RWPE1 (cell line): ENCODE data around the gene NHERF2.
A peak's percentile ranks its signal among the peaks of the same experiment; 100 is the strongest.

ENCODE experiments used
- CTCF ChIA-PET: fragments of 350-600 bp; sonication (Branson Sonifier 250); formaldehyde crosslinking; extraction: SDS; loops from one replicate; lab custom pipeline; 2021; lab: Yijun Ruan, JAX
- POLR2A ChIA-PET: fragments of 400-600 bp; formaldehyde crosslinking; extraction: SDS; loops from one replicate; lab custom pipeline; 2020; ENCODE audit warnings: antibody characterized with exemption; ENCODE audit not compliant: low non-redundant PET; lab: Yijun Ruan, JAX
- DNase-seq: peaks from one replicate; pipeline ENCODE4 v3.0.0; 2012; ENCODE audit warnings: low spot score
- H3K27ac ChIP-seq: fragments of 450-650 bp; 2 replicates; pipeline ENCODE4 v1.5.1; 2017
- TF ChIP-seq, protein P1 (sequence below): fragments of 450-650 bp; conservative IDR thresholded peaks from 2 replicates; pipeline ENCODE4 v1.5.1; 2017; ENCODE audit warnings: low read depth, mild to moderate bottlenecking

NHERF2 gene

DNA sequence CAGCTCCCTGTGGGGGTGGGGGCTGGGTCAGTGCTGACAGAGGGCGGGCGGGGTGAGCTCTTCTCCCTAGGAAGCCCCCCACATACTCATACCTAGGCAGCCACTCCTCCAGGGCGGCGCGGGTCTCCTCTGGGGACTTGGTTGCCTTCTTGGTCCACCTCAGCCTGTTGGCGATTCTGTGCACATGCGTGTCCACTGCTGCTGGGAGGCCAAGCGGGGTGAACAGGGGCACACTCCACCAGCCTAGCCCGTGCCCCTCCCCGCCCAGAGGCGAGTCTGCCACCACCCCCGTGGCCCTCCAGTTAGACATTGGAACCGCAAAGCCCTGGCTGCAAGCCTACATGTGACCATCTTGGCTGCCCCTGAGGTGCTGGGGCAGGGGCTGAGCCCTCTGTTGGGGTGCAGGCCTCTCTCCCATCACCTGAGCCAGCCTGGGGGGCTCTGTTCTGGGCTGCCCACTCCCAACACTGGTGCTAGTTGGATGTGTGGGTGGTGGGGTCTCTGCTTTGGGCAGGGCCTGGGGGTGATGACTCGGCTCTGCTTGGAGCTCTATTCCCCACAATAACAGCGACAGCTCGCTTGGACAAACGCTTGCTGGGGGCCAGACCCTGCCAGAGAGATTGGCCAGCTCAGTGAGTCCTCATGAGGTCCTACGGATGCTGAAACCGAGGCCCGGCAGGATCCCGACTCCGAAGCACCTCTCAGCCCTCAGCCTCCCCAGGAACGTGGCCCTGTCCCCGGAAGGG is 13.5 kb downstream of the NHERF2 start:
- CTCF ChIA-PET: interaction anchor here (0.6 to 1.0 kb wide), 2 partner anchors 8 to 16 kb away, joined by 3 read pairs; no protein-coding TSS in a partner anchor

GRCh38 chr16:2040787-2041522 is 14.3 kb downstream of the NHERF2 start:
- TF ChIP-seq, protein P1, sequence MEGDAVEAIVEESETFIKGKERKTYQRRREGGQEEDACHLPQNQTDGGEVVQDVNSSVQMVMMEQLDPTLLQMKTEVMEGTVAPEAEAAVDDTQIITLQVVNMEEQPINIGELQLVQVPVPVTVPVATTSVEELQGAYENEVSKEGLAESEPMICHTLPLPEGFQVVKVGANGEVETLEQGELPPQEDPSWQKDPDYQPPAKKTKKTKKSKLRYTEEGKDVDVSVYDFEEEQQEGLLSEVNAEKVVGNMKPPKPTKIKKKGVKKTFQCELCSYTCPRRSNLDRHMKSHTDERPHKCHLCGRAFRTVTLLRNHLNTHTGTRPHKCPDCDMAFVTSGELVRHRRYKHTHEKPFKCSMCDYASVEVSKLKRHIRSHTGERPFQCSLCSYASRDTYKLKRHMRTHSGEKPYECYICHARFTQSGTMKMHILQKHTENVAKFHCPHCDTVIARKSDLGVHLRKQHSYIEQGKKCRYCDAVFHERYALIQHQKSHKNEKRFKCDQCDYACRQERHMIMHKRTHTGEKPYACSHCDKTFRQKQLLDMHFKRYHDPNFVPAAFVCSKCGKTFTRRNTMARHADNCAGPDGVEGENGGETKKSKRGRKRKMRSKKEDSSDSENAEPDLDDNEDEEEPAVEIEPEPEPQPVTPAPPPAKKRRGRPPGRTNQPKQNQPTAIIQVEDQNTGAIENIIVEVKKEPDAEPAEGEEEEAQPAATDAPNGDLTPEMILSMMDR: no peak
- CTCF ChIA-PET: interaction anchor here (0.6 to 1.3 kb wide), 3 partner anchors 9 to 25 kb away, joined by 3 to 4 read pairs (median 3); no protein-coding TSS in a partner anchor
- POLR2A ChIA-PET: interaction anchor here (0.6 to 1.2 kb wide), 4 partner anchors 57 to 1772 kb away, joined by 3 read pairs; partner anchors contain the start of genes GFER and RPS2
- no peak for DNase-seq
- H3K27ac ChIP-seq: peak overlapping the region; percentile 78

More for the DNA sequence above, 13.5 kb downstream of the NHERF2 start:
- no peak for DNase-seq
- POLR2A ChIA-PET: interaction anchor here (0.5 to 1.2 kb wide), 4 partner anchors 12 to 1771 kb away, joined by 3 to 4 read pairs (median 3); partner anchors contain the start of gene RPS2
- peak overlapping the region; percentile 78 for H3K27ac ChIP-seq
- TF ChIP-seq, protein P1: no peak

DNA sequence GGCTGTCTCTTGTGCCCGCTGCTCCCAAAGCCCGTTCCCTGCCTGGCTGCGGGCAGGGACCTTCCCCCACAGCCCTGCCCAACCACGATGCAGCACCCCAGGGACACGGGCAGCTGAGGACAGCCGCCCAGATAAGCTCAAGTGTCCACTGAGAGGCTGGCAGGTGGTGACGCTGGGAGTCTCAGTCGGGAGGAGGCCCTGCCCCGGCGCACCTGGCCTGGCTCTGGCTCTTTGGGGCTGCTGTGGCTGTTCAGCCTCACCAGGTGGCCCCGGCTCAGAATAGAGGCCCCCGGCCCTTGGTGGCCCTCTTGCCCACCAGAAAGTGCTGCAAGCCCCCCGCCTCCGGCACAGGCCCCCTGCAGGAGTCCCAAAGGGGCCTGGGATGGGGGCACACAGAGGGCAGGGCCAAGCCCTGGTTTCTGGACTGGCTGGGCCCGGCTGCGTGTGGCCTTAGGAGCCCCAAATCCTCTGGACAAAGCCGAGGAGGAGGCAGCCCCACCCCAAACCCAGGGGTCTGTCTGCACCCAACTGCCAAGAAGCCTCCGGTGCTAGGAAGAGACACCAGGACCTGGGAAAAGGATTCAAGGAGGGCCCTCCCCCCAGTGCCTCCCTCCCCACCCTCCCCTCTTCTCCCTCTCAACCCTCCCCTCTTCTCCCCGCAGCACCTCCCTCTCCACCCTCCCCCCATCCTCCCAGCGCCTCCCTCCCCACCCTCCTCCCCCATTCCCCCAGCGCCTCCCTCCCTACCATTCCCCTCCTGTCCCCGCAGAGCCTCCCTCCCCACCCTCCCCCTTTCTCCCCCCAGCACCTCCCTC is 15.7 kb downstream of the NHERF2 start:
- ChIA-PET POLR2A (no interaction called here), CTCF (interaction anchor here (0.7 to 1.3 kb wide), 3 partner anchors 26 to 229 kb away, joined by 3 to 4 read pairs (median 3); no protein-coding TSS in a partner anchor)
- TF ChIP-seq, protein P1: no peak
- peak overlapping the region; percentile 78 for H3K27ac ChIP-seq
- DNase-seq: no peak

DNA sequence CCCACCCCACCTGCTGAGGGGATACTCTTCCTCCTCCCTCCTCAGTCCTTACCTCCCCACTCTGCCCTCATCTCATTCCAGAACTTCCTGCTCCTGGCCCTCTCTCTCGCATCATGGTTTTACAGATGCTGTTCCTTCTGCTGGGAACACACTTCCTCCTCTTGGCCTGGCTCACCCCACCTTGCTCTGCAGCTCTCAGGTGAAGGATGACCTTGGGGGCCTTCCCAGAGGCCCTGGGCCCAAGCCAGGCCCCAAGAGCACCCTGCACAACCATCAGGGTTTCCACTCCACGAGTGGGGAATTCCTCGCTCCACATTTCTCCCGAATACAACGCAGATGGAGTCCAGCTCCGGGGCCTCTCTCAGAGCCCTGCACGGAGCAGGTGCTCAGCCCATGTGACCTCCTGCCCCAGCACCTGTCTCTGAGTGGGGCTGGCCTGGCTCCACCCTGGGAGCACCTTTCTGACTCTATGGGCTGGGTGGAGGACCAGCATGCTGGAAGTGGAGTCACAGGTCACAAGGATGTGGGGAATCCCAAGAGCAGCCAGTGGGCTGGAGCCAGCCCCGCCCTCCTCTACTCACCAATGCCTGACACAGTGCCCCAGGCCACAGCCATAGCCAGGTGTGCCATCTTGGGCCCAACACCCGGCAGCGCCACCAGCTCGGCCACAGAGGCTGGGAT is 16.4 kb downstream of the NHERF2 start:
- TF ChIP-seq, protein P1: no peak
- DNase-seq: no peak
- peak overlapping the region; percentile 22 for H3K27ac ChIP-seq
- ChIA-PET POLR2A (no interaction called here), CTCF (no interaction called here)

GRCh38 chr16:2043667-2044451 is 17.2 kb downstream of the NHERF2 start:
- ChIA-PET CTCF (no interaction called here), POLR2A (no interaction called here)

More at GRCh38 chr16:2043667-2044451, 17.2 kb downstream of the NHERF2 start:
- H3K27ac ChIP-seq: peak overlapping the region; percentile 22
- TF ChIP-seq, protein P1: no peak
- no peak for DNase-seq
